A673 (cell line): ENCODE results near the gene MAMDC2.

Experiments used
- EZH2 ChIP-seq: fragments of 200-600 bp; sonication (generic); IDR thresholded peaks from 2 replicates; pipeline ENCODE4 v1.6.1; 2017; ENCODE audit warnings: borderline replicate concordance, low read depth, mild to moderate bottlenecking, mixed read lengths, antibody characterized with exemption, low read length; ENCODE audit not compliant: poor library complexity, severe bottlenecking
- TF ChIP-seq, protein P1 (sequence below): fragments of 300-800, 200-600 bp; sonication (generic); conservative IDR thresholded peaks from 2 replicates; pipeline ENCODE4 v1.5.1; 2017; ENCODE audit warnings: low read depth, mild to moderate bottlenecking, antibody characterized with exemption, low read length, moderate library complexity, mixed read lengths

DNA sequence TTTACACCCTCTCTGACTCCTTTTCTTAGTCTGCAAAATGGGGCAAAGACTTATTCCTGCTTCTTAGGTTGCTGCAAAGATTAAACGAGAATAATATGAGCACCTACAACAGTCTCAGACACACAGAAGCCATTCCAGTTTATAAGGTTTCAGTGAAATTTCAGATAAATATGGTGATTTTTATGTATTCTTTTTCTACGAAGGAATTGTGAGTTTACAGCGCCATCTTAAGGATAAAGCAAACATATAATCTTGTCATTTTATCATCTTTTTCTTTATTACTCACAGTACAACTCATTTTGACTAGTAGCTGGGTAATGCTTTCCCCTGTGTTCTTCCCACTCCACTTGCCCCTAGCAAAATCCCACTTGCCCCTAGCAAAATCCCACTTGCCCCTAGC lies 185.9 kb downstream of the MAMDC2 start:
- TF ChIP-seq, protein P1, sequence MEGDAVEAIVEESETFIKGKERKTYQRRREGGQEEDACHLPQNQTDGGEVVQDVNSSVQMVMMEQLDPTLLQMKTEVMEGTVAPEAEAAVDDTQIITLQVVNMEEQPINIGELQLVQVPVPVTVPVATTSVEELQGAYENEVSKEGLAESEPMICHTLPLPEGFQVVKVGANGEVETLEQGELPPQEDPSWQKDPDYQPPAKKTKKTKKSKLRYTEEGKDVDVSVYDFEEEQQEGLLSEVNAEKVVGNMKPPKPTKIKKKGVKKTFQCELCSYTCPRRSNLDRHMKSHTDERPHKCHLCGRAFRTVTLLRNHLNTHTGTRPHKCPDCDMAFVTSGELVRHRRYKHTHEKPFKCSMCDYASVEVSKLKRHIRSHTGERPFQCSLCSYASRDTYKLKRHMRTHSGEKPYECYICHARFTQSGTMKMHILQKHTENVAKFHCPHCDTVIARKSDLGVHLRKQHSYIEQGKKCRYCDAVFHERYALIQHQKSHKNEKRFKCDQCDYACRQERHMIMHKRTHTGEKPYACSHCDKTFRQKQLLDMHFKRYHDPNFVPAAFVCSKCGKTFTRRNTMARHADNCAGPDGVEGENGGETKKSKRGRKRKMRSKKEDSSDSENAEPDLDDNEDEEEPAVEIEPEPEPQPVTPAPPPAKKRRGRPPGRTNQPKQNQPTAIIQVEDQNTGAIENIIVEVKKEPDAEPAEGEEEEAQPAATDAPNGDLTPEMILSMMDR, result peak; percentile 49
- no peak for TF ChIP-seq EZH2
